Suppressor macrophage (primary cell): Measurements from ENCODE around the gene GNG10.
"Not testable (repeated sequence)": the region's sequence is repeated elsewhere in the genome, so short reads cannot be mapped to it uniquely, and the experiment has no call there.

Experiments used
- DNase-seq, 4 experiments: peaks; one replicate each; pipeline ENCODE4 v3.0.0-alpha.2; 2020 to 2022
- total RNA-seq, 17 experiments: gene quantifications; one replicate each; lab custom pipeline; 2026; ENCODE audit warnings: mixed read lengths in 6 of 17, inconsistent platforms in 3 of 17; lab: John Stamatoyannopoulos, UW

GNG10 gene
- total RNA-seq = 0.06 to 1.5 (median 0.42) reads per million in 17 experiments

DNA sequence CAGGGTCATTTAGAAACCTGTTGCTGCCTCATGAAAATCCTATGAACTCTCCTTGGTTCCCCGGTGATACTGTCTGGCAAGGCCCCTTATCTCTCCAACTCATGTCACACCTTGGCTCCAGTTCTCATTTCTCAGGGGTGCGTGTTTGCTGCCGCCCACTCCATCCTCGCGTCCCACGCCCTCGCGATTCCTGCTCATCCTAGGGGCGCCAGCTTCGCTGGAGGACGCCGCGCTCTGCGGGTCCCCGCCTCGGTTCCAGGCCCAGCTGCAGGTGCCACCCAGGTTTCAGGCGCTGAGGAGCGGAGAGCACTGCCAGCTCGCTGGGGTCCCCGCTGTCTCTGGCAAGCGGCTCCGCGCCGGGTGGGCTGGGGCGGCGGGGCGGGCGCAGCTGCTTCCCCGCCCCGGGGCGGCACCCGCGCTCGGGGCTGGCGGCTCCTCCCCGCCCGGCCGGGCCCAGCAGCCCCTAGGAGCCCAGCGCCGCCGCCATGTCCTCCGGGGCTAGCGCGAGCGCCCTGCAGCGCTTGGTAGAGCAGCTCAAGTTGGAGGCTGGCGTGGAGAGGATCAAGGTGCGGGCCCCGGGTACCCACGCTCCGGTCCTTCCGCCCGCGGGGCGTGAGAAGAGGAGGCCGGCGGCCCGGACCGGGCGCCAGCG is at the start of gene GNG10:
Gene GNG10 (plus strand): TSS at position 456 of the 652 bp plus-strand sequence. CDS start 30 bp downstream, at position 486.
- peak; percentile 70 to 92 (median 80) for DNase-seq

DNA sequence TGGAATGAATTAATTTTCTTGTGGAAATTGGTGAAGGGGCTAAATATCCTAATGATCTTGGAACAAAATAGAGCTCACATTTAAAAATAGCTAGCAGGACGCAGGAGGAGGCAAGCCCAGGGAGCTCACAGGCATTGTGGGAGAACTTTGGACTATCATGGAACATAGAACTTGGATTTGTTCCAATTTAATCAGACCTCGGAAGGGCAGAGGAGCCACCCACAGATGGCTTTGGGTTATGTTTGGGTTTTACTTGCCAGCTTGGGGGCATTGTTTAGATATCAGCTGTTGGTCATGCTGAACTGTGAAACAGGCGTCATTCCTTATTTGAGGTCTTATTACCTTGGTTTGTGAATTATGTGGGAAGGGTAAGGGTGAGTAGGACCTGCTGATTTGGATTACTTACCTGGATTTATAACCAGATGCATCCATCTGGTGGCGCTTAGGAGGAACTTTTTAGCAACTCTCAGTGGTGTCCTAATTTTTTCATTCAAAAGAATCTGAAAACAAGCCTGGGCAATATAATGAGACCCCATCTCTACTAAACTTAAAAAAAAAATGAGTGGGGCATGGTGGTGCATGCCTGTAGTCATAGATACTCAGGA is 47.9 kb upstream of the GNG10 start:
- DNase-seq = no peak

DNA sequence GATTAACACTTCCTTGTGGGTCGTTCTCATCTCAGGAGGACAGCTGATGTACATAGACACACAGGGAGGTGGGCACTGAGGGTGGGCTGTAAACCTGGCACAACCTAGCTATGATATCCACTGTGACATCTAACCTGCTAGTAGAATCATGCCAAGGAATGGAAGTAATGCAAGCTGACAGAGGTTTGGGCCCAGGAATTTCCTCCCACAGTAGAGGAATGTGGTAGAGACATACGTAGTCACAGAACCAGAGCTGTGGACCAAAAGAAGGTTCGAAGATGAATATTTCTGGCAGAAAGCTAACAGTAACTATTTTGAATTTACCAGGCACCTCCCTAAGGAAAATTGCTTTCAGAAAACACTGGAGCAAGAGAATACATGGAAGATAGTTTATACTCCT is 45.5 kb upstream of the GNG10 start:
- no peak for DNase-seq

- DNase-seq = not testable (repeated sequence)
Observed at GRCh38 chr9:111617349-111617748, 44.1 kb upstream of the GNG10 start.

GRCh38 chr9:111621895-111622480 is 39.4 kb upstream of the GNG10 start:
- DNase-seq = peak; percentile 12 to 44 (median 28)

GRCh38 chr9:111622626-111623025 is 38.8 kb upstream of the GNG10 start:
- peak; percentile 70 to 81 (median 72) for DNase-seq

DNA sequence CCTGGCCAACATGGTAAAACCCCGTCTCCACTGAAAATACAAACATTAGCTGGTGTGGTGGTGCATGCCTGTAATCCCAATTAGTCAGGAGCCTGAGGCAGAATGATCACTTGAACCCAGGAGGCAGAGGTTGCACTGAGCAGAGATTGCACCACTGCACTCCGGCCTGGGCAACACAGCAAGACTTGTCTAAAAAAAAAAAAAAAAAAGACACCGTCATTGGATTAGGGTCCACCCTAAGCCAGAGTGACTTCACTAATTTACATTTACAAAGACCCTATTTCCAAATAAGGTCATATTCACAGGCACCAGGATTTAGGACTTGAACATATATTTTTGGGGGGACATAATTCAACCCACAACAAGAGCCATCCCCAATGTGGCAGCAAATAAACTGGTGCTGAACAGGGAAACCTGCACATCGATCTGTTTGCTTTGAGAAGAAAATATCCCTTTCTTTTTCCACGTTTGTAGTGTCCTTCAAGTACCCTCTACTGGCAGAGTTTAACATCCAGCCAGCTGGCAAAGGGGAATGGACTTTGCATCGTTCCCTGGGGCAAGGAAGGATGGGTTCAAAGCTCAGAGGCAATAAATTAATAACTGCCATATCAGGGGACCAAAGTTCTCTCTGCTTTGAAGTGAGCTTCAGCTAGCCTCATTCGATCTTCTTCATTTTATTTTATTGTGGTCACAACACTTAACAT is 34.0 kb upstream of the GNG10 start:
- DNase-seq = no peak

- no peak for DNase-seq
Observed at GRCh38 chr9:111628411-111628810, 33.0 kb upstream of the GNG10 start.

GRCh38 chr9:111630182-111630963 is 31.0 kb upstream of the GNG10 start:
- DNase-seq = no peak

- DNase-seq = no peak
Observed at GRCh38 chr9:111630964-111631213, 30.5 kb upstream of the GNG10 start.

DNA sequence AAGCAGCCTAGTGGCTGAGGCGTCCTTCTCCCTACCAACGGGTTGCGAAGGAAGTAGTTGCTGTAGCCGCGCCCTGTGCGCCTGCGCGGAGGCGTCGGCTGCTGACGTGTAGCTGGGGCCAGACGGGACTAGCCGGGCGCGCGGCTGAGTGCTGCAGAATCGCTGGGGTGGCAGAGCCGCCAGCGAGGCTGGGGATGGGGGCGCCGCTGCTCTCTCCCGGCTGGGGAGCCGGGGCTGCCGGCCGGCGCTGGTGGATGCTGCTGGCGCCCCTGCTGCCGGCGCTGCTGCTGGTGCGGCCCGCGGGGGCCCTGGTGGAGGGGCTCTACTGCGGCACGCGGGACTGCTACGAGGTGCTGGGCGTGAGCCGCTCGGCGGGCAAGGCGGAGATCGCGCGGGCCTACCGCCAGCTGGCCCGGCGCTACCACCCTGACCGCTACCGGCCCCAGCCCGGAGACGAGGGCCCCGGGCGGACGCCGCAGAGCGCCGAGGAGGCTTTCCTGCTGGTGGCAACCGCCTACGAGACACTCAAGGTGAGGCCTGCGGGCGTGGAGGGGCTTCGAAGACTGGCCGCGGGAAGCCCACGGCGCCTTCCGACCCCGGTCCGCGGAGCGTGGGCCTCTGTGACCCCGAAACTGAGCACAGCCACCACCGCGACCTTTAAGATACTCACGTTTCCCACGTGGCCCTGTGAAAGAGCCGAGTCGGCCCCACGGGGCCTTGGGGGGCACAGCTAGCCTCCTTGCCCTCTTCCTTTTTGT is 30.0 kb upstream of the GNG10 start, which contains the start of gene DNAJC25:
Gene DNAJC25 (plus strand): TSS at position 121 of the 758 bp plus-strand sequence. CDS start 74 bp downstream, at position 195.
- peak; percentile 99 for DNase-seq

- peak; percentile 19 to 59 (median 38) for DNase-seq
Observed at GRCh38 chr9:111632060-111632459, 29.3 kb upstream of the GNG10 start.

GRCh38 chr9:111632695-111633388 is 28.6 kb upstream of the GNG10 start:
- DNase-seq = no peak

DNA sequence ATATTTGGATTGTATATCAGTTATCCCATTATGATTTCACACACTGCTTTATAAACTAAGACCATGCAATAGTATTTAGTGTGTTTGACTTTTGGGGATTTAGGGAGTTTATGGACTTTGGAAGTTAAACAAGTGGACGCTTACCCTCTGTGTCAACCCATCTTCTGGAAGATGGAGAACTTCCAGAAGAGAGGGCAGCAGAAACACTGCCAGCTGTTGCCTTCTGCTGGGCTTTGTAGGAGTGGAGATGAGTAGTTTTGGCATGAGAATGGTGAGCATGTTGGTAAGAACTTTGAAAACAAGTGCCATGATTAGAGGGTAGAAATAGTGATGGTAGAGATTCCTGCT is 28.0 kb upstream of the GNG10 start:
- DNase-seq = no peak

GRCh38 chr9:111634860-111635259 is 26.5 kb upstream of the GNG10 start:
- no peak for DNase-seq

- DNase-seq = no peak
Observed at GRCh38 chr9:111637421-111637950, 23.9 kb upstream of the GNG10 start.

DNA sequence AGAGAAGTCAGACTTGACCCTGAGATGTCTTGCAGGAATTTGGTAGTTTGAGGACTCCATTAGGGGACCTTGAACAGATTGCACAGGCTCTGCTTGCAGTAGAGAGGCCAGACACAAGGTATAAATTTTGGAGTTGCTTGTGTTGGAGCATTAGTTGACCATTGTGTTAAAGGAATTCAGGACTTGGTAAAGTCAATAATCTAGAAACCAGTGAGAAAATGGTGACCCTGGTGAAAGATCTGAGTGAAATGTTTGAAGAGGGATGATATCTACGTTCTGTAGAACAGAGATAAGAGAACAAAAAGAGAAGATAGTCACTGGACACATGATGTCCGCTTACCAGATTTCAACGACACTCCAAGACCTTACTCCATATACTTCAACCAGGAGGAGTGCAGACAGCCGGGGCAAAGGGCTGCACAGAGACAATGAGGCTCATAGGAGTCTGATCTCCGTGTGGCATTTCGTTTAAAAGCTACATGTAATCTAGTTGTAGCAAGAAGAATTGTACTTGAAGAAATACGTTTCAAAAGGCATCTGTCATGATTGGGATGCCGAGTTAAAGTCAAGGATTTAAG is 17.1 kb upstream of the GNG10 start:
- no peak for DNase-seq

- no peak for DNase-seq
Observed at GRCh38 chr9:111645806-111646205, 15.6 kb upstream of the GNG10 start.

- DNase-seq = no peak
Observed at GRCh38 chr9:111646417-111646816, 15.0 kb upstream of the GNG10 start.

- peak; percentile 35 to 76 (median 72) for DNase-seq
Observed at GRCh38 chr9:111648066-111648465, 13.3 kb upstream of the GNG10 start.

GRCh38 chr9:111649016-111649415 is 12.4 kb upstream of the GNG10 start:
- no peak for DNase-seq
